ENCODE measurements around the gene L3HYPDH. TPM values are rescaled to one million over a fixed set of nuclear protein-coding genes. Genes with fewer than 3 reads are reported as not detected.

The L3HYPDH gene
- polyA plus RNA-seq, 1 of the 3 experiments (the other 2 are of a cell fraction), result 66.2 TPM

- DNase-seq, result no peak
- peaks cover 66 to 82% of the 10 kb centered on the region in 2 experiments for H3K36me3 ChIP-seq (replicated peaks in 1 of 2; ENCODE audit: control insufficient read depth in 1 of 2, insufficient read depth in 2 of 2, low read length in 1 of 2)
- H3K4me1 ChIP-seq (ENCODE audit: control insufficient read depth in 1 of 2, insufficient read depth in 2 of 2, low read depth in 1 of 2, low read length in 1 of 2), result no peaks in the 10 kb centered on the region
- H3F3A ChIP-seq (replicated peaks; ENCODE audit: insufficient read depth), result peaks cover 4% of the 10 kb centered on the region
- CTCF ChIA-PET, result interaction anchor here (1.3 to 5.2 kb wide), 3 partner anchors 11 to 397 kb away, joined by 3 to 37 read pairs (median 17); partner anchors contain the start of gene CCDC175
- H2AFZ ChIP-seq (ENCODE audit: low read depth), result no peak overlapping the region
- no peak overlapping the region for H3K4me2 ChIP-seq
- over 99% methylated on average over 3 of the region's 3 CpGs for WGBS (ENCODE audit: low lambda C conversion rate)
- H3K27ac ChIP-seq (ENCODE audit: low read depth in 2 of 2, low read length in 1 of 2), result no peak overlapping the region
- POLR2A ChIA-PET, result no interaction called here
- no peaks in the 10 kb centered on the region for H3K9me2 ChIP-seq
- no peak overlapping the region for H3K9ac ChIP-seq
- TF ChIP-seq MEF2A (IDR thresholded peaks at IDR 0.05; ENCODE audit: borderline replicate concordance, low read depth) (no peak), NFIC (IDR thresholded peaks at IDR 0.05; ENCODE audit: borderline replicate concordance) (no peak), RFX5 (IDR thresholded peaks at IDR 0.05; ENCODE audit: low read length) (no peak), SIN3A (IDR thresholded peaks at IDR 0.05; ENCODE audit: borderline replicate concordance, low read depth, low read length) (no peak), USF1 (IDR thresholded peaks at IDR 0.05; ENCODE audit: borderline replicate concordance, low read depth) (no peak), CTCF (IDR thresholded peaks at IDR 0.05) (no peak), EP300 (IDR thresholded peaks at IDR 0.05; ENCODE audit: borderline replicate concordance in 1 of 2, low read depth in 1 of 2, low read length in 1 of 2) (no peak), MAX (IDR thresholded peaks at IDR 0.05; ENCODE audit: low read depth) (no peak), ZBTB33 (IDR thresholded peaks at IDR 0.05; ENCODE audit: borderline replicate concordance, low read depth) (no peak), NRF1 (IDR thresholded peaks at IDR 0.05; ENCODE audit: low read depth, low read length) (no peak), MXI1 (IDR thresholded peaks at IDR 0.05; ENCODE audit: low read depth, low read length) (no peak), ELF1 (IDR thresholded peaks at IDR 0.05) (no peak), TCF12 (IDR thresholded peaks at IDR 0.05) (no peak)
- no peaks in the 10 kb centered on the region for H3K9me3 ChIP-seq
- H3K27me3 ChIP-seq (ENCODE audit: insufficient read depth), result no peaks in the 10 kb centered on the region
- H3K79me2 ChIP-seq (ENCODE audit: insufficient read depth), result peaks cover 7% of the 10 kb centered on the region; the same call in 1 of the 2 replicates
- H3K4me3 ChIP-seq (ENCODE audit: low read depth in 2 of 2, low read length in 1 of 2), result no peak overlapping the region
- H4K20me1 ChIP-seq (ENCODE audit: insufficient read depth), result no peaks in the 10 kb centered on the region
Observed at GRCh38 chr14:59500732-59501131, 16.5 kb upstream of the L3HYPDH start.

- no peak overlapping the region for H3K9ac ChIP-seq
- H3K27me3 ChIP-seq (ENCODE audit: insufficient read depth), result no peaks in the 10 kb centered on the region
- no peak overlapping the region for H3K4me3 ChIP-seq (ENCODE audit: low read depth in 2 of 2, low read length in 1 of 2)
- DNase-seq, result no peak
- H3K9me3 ChIP-seq, result no peaks in the 10 kb centered on the region
- H3K36me3 ChIP-seq (replicated peaks in 1 of 2; ENCODE audit: control insufficient read depth in 1 of 2, insufficient read depth in 2 of 2, low read length in 1 of 2), result peaks cover 78 to 86% of the 10 kb centered on the region in 2 experiments
- 58% methylated on average over 1 of the region's 1 CpG for WGBS (ENCODE audit: low lambda C conversion rate)
- H2AFZ ChIP-seq (ENCODE audit: low read depth), result no peak overlapping the region
- peaks cover 67% of the 10 kb centered on the region for H3K79me2 ChIP-seq (ENCODE audit: insufficient read depth)
- H3K27ac ChIP-seq (ENCODE audit: low read depth in 2 of 2, low read length in 1 of 2), result no peak overlapping the region
- no peak for TF ChIP-seq GABPA (IDR thresholded peaks at IDR 0.05; ENCODE audit: low read depth)
- TF ChIP-seq FOXJ3 (CRISPR knock-in tag; IDR thresholded peaks at IDR 0.05), result no peak
- no peak for TF ChIP-seq REST (IDR thresholded peaks at IDR 0.05; ENCODE audit: low read depth, low read length)
- TF ChIP-seq MAX (IDR thresholded peaks at IDR 0.05; ENCODE audit: low read depth), result no peak
- TF ChIP-seq RCOR1 (IDR thresholded peaks at IDR 0.05; ENCODE audit: low read length), result no peak
- no peak for TF ChIP-seq GATA2 (CRISPR knock-in tag; IDR thresholded peaks at IDR 0.05)
- TF ChIP-seq ELF1 (IDR thresholded peaks at IDR 0.05), result no peak
- no peak for TF ChIP-seq NFIC (IDR thresholded peaks at IDR 0.05; ENCODE audit: borderline replicate concordance)
- TF ChIP-seq CHD2 (IDR thresholded peaks at IDR 0.05; ENCODE audit: low read length, partially characterized antibody), result no peak
- H3K4me1 ChIP-seq (ENCODE audit: control insufficient read depth in 1 of 2, insufficient read depth in 2 of 2, low read depth in 1 of 2, low read length in 1 of 2), result no peaks in the 10 kb centered on the region
- H3K9me2 ChIP-seq, result no peaks in the 10 kb centered on the region; the same call in 1 of the 2 replicates
- no peak overlapping the region for H3K4me2 ChIP-seq
- H3F3A ChIP-seq (replicated peaks; ENCODE audit: insufficient read depth), result peaks cover 7% of the 10 kb centered on the region
- CTCF ChIA-PET, result interaction anchor here (1.4 to 4.3 kb wide), 3 partner anchors 15 to 84 kb away, joined by 5 to 15 read pairs (median 12); partner anchors contain the start of gene CCDC175
- POLR2A ChIA-PET, result no interaction called here
- H4K20me1 ChIP-seq (ENCODE audit: insufficient read depth), result peaks cover 5% of the 10 kb centered on the region; the same call in 1 of the 2 replicates
Observed at GRCh38 chr14:59492384-59492783, 8.2 kb upstream of the L3HYPDH start.

All from SK-N-SH (cell line).